SKM-1 treated with dmso at 0.1 percent for 144 hours (cell line): ENCODE results near the gene KLHL40.
A peak's percentile ranks its signal among the peaks of the same experiment; 100 is the strongest.
"Not testable (repeated sequence)": the region's sequence is repeated elsewhere in the genome, so short reads cannot be mapped to it uniquely, and the experiment has no call there.

ENCODE experiments used
- DNase-seq: peaks from one replicate; lab custom pipeline; 2025; ENCODE audit not compliant: unreplicated experiment; lab: John Stamatoyannopoulos, UW

Gene KLHL40

GRCh38 chr3:42717306-42717705 is 32.0 kb downstream of the KLHL40 start:
- DNase-seq = peak; percentile 10

- DNase-seq = no peak
These were observed 33.0 kb downstream of the KLHL40 start for GRCh38 chr3:42718338-42718737.

GRCh38 chr3:42719002-42719401 is 33.7 kb downstream of the KLHL40 start:
- DNase-seq = no peak

- peak; percentile 39 for DNase-seq
These were observed 34.8 kb downstream of the KLHL40 start for GRCh38 chr3:42720126-42720525.

GRCh38 chr3:42721690-42722089 is 36.4 kb downstream of the KLHL40 start:
- DNase-seq = no peak

- DNase-seq = not testable (repeated sequence)
These were observed 37.1 kb downstream of the KLHL40 start for GRCh38 chr3:42722442-42722841.

GRCh38 chr3:42723219-42723618 is 37.9 kb downstream of the KLHL40 start:
- DNase-seq = no peak

- no peak for DNase-seq
These were observed 40.1 kb downstream of the KLHL40 start for GRCh38 chr3:42725454-42725853.

GRCh38 chr3:42728056-42728455 is 42.7 kb downstream of the KLHL40 start:
- DNase-seq = no peak

GRCh38 chr3:42728668-42729364 is 43.5 kb downstream of the KLHL40 start:
- DNase-seq = no peak

GRCh38 chr3:42729404-42730145 is 44.2 kb downstream of the KLHL40 start:
- DNase-seq = no peak

- DNase-seq = no peak
These were observed 45.0 kb downstream of the KLHL40 start for GRCh38 chr3:42730294-42730693.

GRCh38 chr3:42730706-42731420 is 45.5 kb downstream of the KLHL40 start:
- no peak for DNase-seq

- no peak for DNase-seq
These were observed 46.3 kb downstream of the KLHL40 start for GRCh38 chr3:42731476-42732195.

GRCh38 chr3:42732196-42732828 is 47.0 kb downstream of the KLHL40 start:
- DNase-seq = no peak

GRCh38 chr3:42732829-42733459 is 47.6 kb downstream of the KLHL40 start:
- DNase-seq = no peak

- DNase-seq = no peak
These were observed 48.3 kb downstream of the KLHL40 start for GRCh38 chr3:42733501-42734262.

- no peak for DNase-seq
These were observed 49.0 kb downstream of the KLHL40 start for GRCh38 chr3:42734263-42734860.

GRCh38 chr3:42735019-42735418 is 49.7 kb downstream of the KLHL40 start:
- no peak for DNase-seq
